Tongue (tissue), 2 donors: ENCODE data around the gene BHMT2. TPM values are rescaled to one million over a fixed set of nuclear protein-coding genes. Genes with fewer than 3 reads are reported as not detected.

Experiments
- DNase-seq: peaks from one replicate; pipeline ENCODE4 v3.0.0-alpha.2; 2015
- total RNA-seq: library from RNA; depleted of rRNA; stranded (reverse); fragments of >200 nt; gene quantifications from one replicate; pipeline ENCODE4 v1.2.3, GENCODE V29; 2014

The BHMT2 gene
- total RNA-seq, 1 donor from 2014 or later: 5.1 TPM

- DNase-seq: peak; percentile 28
These were observed 7.1 kb upstream of the BHMT2 start for GRCh38 chr5:79062436-79062835.

GRCh38 chr5:79070350-79070667, 742 bp downstream of the BHMT2 start:
- peak; percentile 46 for DNase-seq

GRCh38 chr5:79074641-79075040, 5.1 kb downstream of the BHMT2 start:
- DNase-seq: no peak

- DNase-seq: no peak
These were observed 6.3 kb downstream of the BHMT2 start for GRCh38 chr5:79075646-79076426.

- no peak for DNase-seq
These were observed 7.3 kb downstream of the BHMT2 start for GRCh38 chr5:79076819-79077218.

GRCh38 chr5:79077680-79078365, 8.3 kb downstream of the BHMT2 start:
- no peak for DNase-seq

- no peak for DNase-seq
These were observed 11.2 kb downstream of the BHMT2 start for GRCh38 chr5:79080804-79081203.

- no peak for DNase-seq
These were observed 12.2 kb downstream of the BHMT2 start for GRCh38 chr5:79081779-79082178.

- DNase-seq: no peak
These were observed 16.5 kb downstream of the BHMT2 start for GRCh38 chr5:79086116-79086515.

GRCh38 chr5:79088507-79088906, 18.9 kb downstream of the BHMT2 start:
- no peak for DNase-seq

- no peak for DNase-seq
These were observed 21.5 kb downstream of the BHMT2 start for GRCh38 chr5:79091064-79091463.

- DNase-seq: no peak
These were observed 24.2 kb downstream of the BHMT2 start for GRCh38 chr5:79093762-79094161.

GRCh38 chr5:79105868-79106267, 36.3 kb downstream of the BHMT2 start:
- DNase-seq: no peak

GRCh38 chr5:79107020-79107796, 37.6 kb downstream of the BHMT2 start:
- DNase-seq: no peak

GRCh38 chr5:79108086-79108485, 38.5 kb downstream of the BHMT2 start:
- no peak for DNase-seq

GRCh38 chr5:79108792-79109191, 39.2 kb downstream of the BHMT2 start:
- DNase-seq: no peak

GRCh38 chr5:79109527-79110492, 40.2 kb downstream of the BHMT2 start:
- no peak for DNase-seq

GRCh38 chr5:79111387-79111959, 41.9 kb downstream of the BHMT2 start, which contains the start of gene BHMT:
TSS of gene BHMT (plus strand) at chr5:79111809. CDS start at chr5:79111886, 77 bp downstream.
- no peak for DNase-seq

GRCh38 chr5:79111960-79112702, 42.6 kb downstream of the BHMT2 start:
- no peak for DNase-seq

GRCh38 chr5:79112703-79113058, 43.1 kb downstream of the BHMT2 start:
- DNase-seq: no peak

GRCh38 chr5:79119486-79119885, 49.9 kb downstream of the BHMT2 start:
- no peak for DNase-seq
